B cell (primary cell): ENCODE measurements around the gene CYYR1. TPM values are rescaled to one million over a fixed set of nuclear protein-coding genes. Genes with fewer than 3 reads are reported as not detected.

Source experiments
- ATAC-seq: fragments of 200-7000 bp; cut with Tn5 transposase; one replicate; pipeline ENCODE4 v1.10.0; 2021; ENCODE audit warnings: low read depth, mild to moderate bottlenecking, moderate number of reproducible peaks, moderate library complexity
- CTCF ChIA-PET: fragments of 350-600 bp; sonication (Branson Sonifier 250); formaldehyde crosslinking; loops from one replicate; lab custom pipeline; 2021; ENCODE audit warnings: antibody characterized with exemption, inconsistent platforms; lab: Charles Lee
- POLR2A ChIA-PET: fragments of 350-600 bp; sonication (Branson Sonifier 250); formaldehyde crosslinking; loops from one replicate; lab custom pipeline; 2021; ENCODE audit warnings: antibody characterized with exemption; lab: Charles Lee
- DNase-seq: peaks from one replicate; pipeline ENCODE4 v3.0.0; 2013
- H2AFZ ChIP-seq: 2 replicates; pipeline ENCODE4 v1.6.1; 2012; ENCODE audit warnings: mild to moderate bottlenecking, low read depth, low read length; ENCODE audit not compliant: insufficient read depth, poor library complexity, severe bottlenecking
- H3K27ac ChIP-seq, 2 donors: 1 replicate in 1 of 2; 2 replicates in 1 of 2; pipeline ENCODE4 v1.5.1; 2012 to 2013; ENCODE audit warnings: low read length in 2 of 2, mild to moderate bottlenecking in 2 of 2, moderate library complexity in 1 of 2
- H3K27me3 ChIP-seq, 4 experiments: fragments of 200-600 bp in 1 of 4; sonication (generic) in 1 of 4; replicated peaks in 1 of 4; 1 replicate in 2 of 4; 2 replicates in 2 of 4; pipeline versions ENCODE4 v1.6.1 to v1.7.0; 2013 to 2016; ENCODE audit warnings: low read length in 3 of 4, mild to moderate bottlenecking in 2 of 4, mixed read lengths in 1 of 4, moderate library complexity in 1 of 4; ENCODE audit not compliant: insufficient read depth in 4 of 4, control insufficient read depth in 3 of 4; ENCODE audit errors: control extremely low read depth in 1 of 4
- H3K36me3 ChIP-seq, 2 experiments: replicated peaks in 1 of 2; 1 replicate in 1 of 2; 2 replicates in 1 of 2; pipeline versions ENCODE4 v1.6.1 to v1.7.1; 2013; ENCODE audit warnings: low read length in 1 of 2; ENCODE audit not compliant: insufficient read depth in 2 of 2, control insufficient read depth in 1 of 2; ENCODE audit errors: control extremely low read depth in 1 of 2, extremely low read depth in 1 of 2
- H3K4me1 ChIP-seq, 2 donors: fragments of 200-600 bp in 1 of 2; sonication (generic) in 1 of 2; 1 replicate in 1 of 2; 2 replicates in 1 of 2; pipeline versions ENCODE4 v1.5.1 to v1.6.1; 2013 to 2017; ENCODE audit warnings: low read length in 2 of 2; ENCODE audit not compliant: control insufficient read depth in 2 of 2, insufficient read depth in 2 of 2
- H3K4me2 ChIP-seq: replicated peaks from 2 replicates; pipeline ENCODE3; 2012; ENCODE audit warnings: mild to moderate bottlenecking, low read depth, low read length; ENCODE audit not compliant: poor library complexity, severe bottlenecking
- H3K4me3 ChIP-seq, 5 experiments: fragments of 200-600 bp in 1 of 5; sonication (generic) in 1 of 5; 1 replicate in 3 of 5; 2 replicates in 2 of 5; pipeline versions ENCODE4 v1.5.1 to v1.7.0; 2011 to 2016; ENCODE audit warnings: low read length in 4 of 5, mild to moderate bottlenecking in 4 of 5, low read depth in 2 of 5, control low read depth in 1 of 5, moderate library complexity in 1 of 5; ENCODE audit not compliant: insufficient read depth in 1 of 5; ENCODE audit errors: control extremely low read depth in 1 of 5, extremely low read depth in 1 of 5
- H3K79me2 ChIP-seq: fragments of 200-600 bp; sonication (generic); one replicate; pipeline ENCODE4 v1.6.0; 2016; ENCODE audit warnings: low read length; ENCODE audit not compliant: control insufficient read depth, insufficient read depth
- H3K9ac ChIP-seq: fragments of 200-600 bp; sonication (generic); 2 replicates; pipeline ENCODE4 v1.6.1; 2017; ENCODE audit warnings: mild to moderate bottlenecking, low read length, moderate library complexity
- H3K9me3 ChIP-seq, 3 donors: one replicate each; pipeline versions ENCODE4 v1.6.1 to v1.7.1; 2013; ENCODE audit warnings: low read length in 2 of 3; ENCODE audit not compliant: control insufficient read depth in 2 of 3, insufficient read depth in 1 of 3; ENCODE audit errors: control extremely low read depth in 1 of 3
- H4K20me1 ChIP-seq: 2 replicates; pipeline ENCODE4 v1.6.0; 2012; ENCODE audit warnings: mild to moderate bottlenecking, low read length; ENCODE audit not compliant: insufficient read depth, control insufficient read depth, poor library complexity, severe bottlenecking
- H3K27ac Mint-ChIP-seq: one replicate; pipeline ENCODE4 v1.8.0; 2021; ENCODE audit warnings: mixed read lengths
- H3K27me3 Mint-ChIP-seq: one replicate; pipeline ENCODE4 v1.8.0; 2021; ENCODE audit warnings: mixed read lengths
- H3K4me1 Mint-ChIP-seq: one replicate; pipeline ENCODE4 v1.8.0; 2021; ENCODE audit warnings: mixed read lengths
- H3K4me3 Mint-ChIP-seq: one replicate; pipeline ENCODE4 v1.8.0; 2021; ENCODE audit warnings: mixed read lengths
- H3K9me3 Mint-ChIP-seq: one replicate; pipeline ENCODE4 v1.8.0; 2022; ENCODE audit warnings: mixed read lengths; ENCODE audit not compliant: insufficient read depth
- EZH2 ChIP-seq: IDR thresholded peaks from 2 replicates; pipeline ENCODE4 v1.6.1; 2012; ENCODE audit warnings: borderline replicate concordance, low read depth, mild to moderate bottlenecking, moderate library complexity, low read length; ENCODE audit not compliant: insufficient read depth, poor library complexity, severe bottlenecking
- WGBS: methylation state at CpG from one replicate; pipeline ENCODE4 v1.1.5; 2013; ENCODE audit warnings: missing lambda C conversion rate; ENCODE audit not compliant: insufficient coverage; 5-methylcytosine and 5-hydroxymethylcytosine counted together
- intact Hi-C: fragments of 100-400 bp; cut with micrococcal nuclease; formaldehyde crosslinking; loops from one replicate; pipeline ENCODE4 v1.10.0; 2022
- polyA plus RNA-seq: library from polyadenylated mRNA; depleted of rRNA; stranded (reverse); fragments of >200 nt; gene quantifications from 2 replicates; pipeline ENCODE4 v1.2.3, GENCODE V29; 2012
- total RNA-seq, 2 donors: library from RNA; stranded (reverse); fragments of 120-200 nt in 1 of 2; gene quantifications; 1 replicate in 1 of 2; 2 replicates in 1 of 2; pipeline versions ENCODE4 v1.2.3 to v1.2.4, GENCODE V29; 2013 to 2022
- TF ChIP-seq, protein P1 (sequence below): fragments of 200-600 bp; IDR thresholded peaks from one replicate; pipeline ENCODE4 v1.8.0; 2022; ENCODE audit warnings: antibody characterized with exemption, mild to moderate bottlenecking

Gene CYYR1
- total and polyA plus RNA-seq, 2 donors (not counting 1 experiment from before 2014, with no cell fraction given): not detected

DNA sequence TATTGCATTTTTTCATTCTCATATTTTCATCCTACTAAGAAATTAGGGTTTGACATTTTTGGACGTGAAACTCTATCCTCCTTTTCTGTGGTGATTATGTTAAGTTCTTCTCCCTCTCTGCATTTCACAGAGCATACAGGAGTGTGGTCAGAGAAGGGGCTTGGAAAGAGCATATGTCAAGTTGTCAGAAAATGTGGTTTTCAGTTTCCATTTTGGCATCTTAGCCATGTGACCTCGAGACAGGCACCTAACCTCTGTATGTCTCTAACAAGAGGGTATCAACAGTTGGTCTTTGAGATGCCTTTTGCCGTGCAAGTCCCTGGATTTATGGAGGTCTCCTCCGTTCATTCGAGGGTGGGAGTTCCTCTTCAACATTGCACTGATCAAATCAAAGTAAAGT, 140.7 kb downstream of the CYYR1 start:
- no peak overlapping the region for H3K27ac Mint-ChIP-seq
- CTCF ChIA-PET: no interaction called here

DNA sequence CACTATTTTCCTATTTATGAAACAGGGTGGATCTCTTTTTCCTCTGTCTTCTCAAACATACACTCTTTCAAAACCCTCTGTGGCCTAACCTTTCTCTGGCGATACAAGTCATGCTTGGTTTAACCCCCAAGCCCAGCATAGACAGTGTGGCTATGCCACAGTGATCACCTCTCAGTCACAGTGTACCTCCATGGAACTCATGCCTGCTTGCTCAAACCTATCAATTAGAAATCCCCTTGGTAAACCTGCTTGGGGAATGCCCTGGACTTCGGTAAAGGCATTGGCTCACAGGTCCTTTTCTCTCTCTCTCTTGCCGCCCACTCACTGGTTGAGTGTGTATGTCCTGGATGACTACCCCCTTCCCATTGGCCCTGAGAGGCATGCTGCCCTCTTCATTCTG, 147.5 kb downstream of the CYYR1 start:
- H3K36me3 ChIP-seq: no peaks in the 10 kb centered on the region
- H3K27me3 ChIP-seq: no peaks in the 10 kb centered on the region
- intact Hi-C loops: no loop called here
- H3K9ac ChIP-seq: no peak overlapping the region
- H3K4me3 ChIP-seq: no peak overlapping the region
- no peak overlapping the region for H3K27ac ChIP-seq
- no peak for DNase-seq
- no peaks in the 10 kb centered on the region for H3K9me3 Mint-ChIP-seq
- no peaks in the 10 kb centered on the region for H3K9me3 ChIP-seq
- ATAC-seq: no peak
- TF ChIP-seq EZH2: no peak
- TF ChIP-seq, protein P1, sequence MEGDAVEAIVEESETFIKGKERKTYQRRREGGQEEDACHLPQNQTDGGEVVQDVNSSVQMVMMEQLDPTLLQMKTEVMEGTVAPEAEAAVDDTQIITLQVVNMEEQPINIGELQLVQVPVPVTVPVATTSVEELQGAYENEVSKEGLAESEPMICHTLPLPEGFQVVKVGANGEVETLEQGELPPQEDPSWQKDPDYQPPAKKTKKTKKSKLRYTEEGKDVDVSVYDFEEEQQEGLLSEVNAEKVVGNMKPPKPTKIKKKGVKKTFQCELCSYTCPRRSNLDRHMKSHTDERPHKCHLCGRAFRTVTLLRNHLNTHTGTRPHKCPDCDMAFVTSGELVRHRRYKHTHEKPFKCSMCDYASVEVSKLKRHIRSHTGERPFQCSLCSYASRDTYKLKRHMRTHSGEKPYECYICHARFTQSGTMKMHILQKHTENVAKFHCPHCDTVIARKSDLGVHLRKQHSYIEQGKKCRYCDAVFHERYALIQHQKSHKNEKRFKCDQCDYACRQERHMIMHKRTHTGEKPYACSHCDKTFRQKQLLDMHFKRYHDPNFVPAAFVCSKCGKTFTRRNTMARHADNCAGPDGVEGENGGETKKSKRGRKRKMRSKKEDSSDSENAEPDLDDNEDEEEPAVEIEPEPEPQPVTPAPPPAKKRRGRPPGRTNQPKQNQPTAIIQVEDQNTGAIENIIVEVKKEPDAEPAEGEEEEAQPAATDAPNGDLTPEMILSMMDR: no peak
- no peaks in the 10 kb centered on the region for H3K4me1 ChIP-seq
- H4K20me1 ChIP-seq: no peaks in the 10 kb centered on the region
- no peaks in the 10 kb centered on the region for H3K4me1 Mint-ChIP-seq
- POLR2A ChIA-PET: no interaction called here
- 86% methylated on average over 1 of the region's 3 CpGs for WGBS
- CTCF ChIA-PET: no interaction called here
- no peaks in the 10 kb centered on the region for H3K27me3 Mint-ChIP-seq
- H3K79me2 ChIP-seq: no peaks in the 10 kb centered on the region
- H3K27ac Mint-ChIP-seq: no peak overlapping the region
- H3K4me2 ChIP-seq: no peak overlapping the region
- no peak overlapping the region for H2AFZ ChIP-seq
- H3K4me3 Mint-ChIP-seq: no peak overlapping the region

More for the DNA sequence above, 140.7 kb downstream of the CYYR1 start:
- H3K27me3 Mint-ChIP-seq: no peaks in the 10 kb centered on the region
- DNase-seq (no peak), ATAC-seq (no peak)
- WGBS: no CpG with 5 or more reads among the region's 5 CpGs
- no peaks in the 10 kb centered on the region for H3K36me3 ChIP-seq
- POLR2A ChIA-PET: no interaction called here
- H3K9ac ChIP-seq: no peak overlapping the region
- no peaks in the 10 kb centered on the region for H4K20me1 ChIP-seq
- H3K79me2 ChIP-seq: no peaks in the 10 kb centered on the region
- no peaks in the 10 kb centered on the region for H3K4me1 ChIP-seq
- no peak overlapping the region for H3K4me3 Mint-ChIP-seq
- H3K9me3 ChIP-seq: no peaks in the 10 kb centered on the region
- H3K4me3 ChIP-seq: no peak overlapping the region
- H3K9me3 Mint-ChIP-seq: no peaks in the 10 kb centered on the region
- H3K27me3 ChIP-seq: no peaks in the 10 kb centered on the region
- no peak overlapping the region for H3K27ac ChIP-seq
- H2AFZ ChIP-seq: no peak overlapping the region
- H3K4me2 ChIP-seq: no peak overlapping the region
- intact Hi-C loops: no loop called here
- no peaks in the 10 kb centered on the region for H3K4me1 Mint-ChIP-seq
- TF ChIP-seq EZH2: no peak
- TF ChIP-seq, protein P1: no peak
